GM12865 (cell line): ENCODE results near the gene DGKI.

Experiments
- DNase-seq: peaks from one replicate; pipeline ENCODE4 v3.0.0; 2010; ENCODE audit warnings: low read depth
- H3K4me3 ChIP-seq: 2 replicates; pipeline ENCODE4 v1.5.1; 2011; ENCODE audit warnings: mild to moderate bottlenecking, low read depth, low read length, control low read depth
- TF ChIP-seq, protein P1 (sequence below): IDR thresholded peaks from 2 replicates; pipeline ENCODE4 v1.5.1; 2011; ENCODE audit warnings: low read length, control low read depth, low read depth, inconsistent platforms; ENCODE audit not compliant: insufficient read depth; ENCODE audit errors: missing control alignments

The DGKI gene

DNA sequence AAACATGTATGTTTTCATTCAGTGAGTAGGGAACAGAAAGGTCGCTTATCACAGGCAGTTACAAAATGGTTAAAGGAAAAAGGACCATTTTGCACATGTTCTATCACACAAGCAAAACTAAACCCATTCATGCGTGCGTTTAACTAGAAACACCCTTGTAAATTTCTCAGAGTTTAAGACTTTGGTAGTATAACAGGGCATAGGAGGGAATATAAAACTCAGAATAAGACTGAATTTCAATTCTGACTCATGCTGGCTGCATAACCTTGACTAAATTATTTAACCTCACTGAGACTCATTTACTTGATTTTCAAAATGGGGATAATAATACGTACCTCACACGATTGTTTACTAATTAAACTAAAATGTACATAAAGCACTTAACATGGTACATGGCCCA is 259.4 kb downstream of the DGKI start:
- H3K4me3 ChIP-seq: no peak overlapping the region
- DNase-seq: no peak
- TF ChIP-seq, protein P1, sequence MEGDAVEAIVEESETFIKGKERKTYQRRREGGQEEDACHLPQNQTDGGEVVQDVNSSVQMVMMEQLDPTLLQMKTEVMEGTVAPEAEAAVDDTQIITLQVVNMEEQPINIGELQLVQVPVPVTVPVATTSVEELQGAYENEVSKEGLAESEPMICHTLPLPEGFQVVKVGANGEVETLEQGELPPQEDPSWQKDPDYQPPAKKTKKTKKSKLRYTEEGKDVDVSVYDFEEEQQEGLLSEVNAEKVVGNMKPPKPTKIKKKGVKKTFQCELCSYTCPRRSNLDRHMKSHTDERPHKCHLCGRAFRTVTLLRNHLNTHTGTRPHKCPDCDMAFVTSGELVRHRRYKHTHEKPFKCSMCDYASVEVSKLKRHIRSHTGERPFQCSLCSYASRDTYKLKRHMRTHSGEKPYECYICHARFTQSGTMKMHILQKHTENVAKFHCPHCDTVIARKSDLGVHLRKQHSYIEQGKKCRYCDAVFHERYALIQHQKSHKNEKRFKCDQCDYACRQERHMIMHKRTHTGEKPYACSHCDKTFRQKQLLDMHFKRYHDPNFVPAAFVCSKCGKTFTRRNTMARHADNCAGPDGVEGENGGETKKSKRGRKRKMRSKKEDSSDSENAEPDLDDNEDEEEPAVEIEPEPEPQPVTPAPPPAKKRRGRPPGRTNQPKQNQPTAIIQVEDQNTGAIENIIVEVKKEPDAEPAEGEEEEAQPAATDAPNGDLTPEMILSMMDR: no peak

DNA sequence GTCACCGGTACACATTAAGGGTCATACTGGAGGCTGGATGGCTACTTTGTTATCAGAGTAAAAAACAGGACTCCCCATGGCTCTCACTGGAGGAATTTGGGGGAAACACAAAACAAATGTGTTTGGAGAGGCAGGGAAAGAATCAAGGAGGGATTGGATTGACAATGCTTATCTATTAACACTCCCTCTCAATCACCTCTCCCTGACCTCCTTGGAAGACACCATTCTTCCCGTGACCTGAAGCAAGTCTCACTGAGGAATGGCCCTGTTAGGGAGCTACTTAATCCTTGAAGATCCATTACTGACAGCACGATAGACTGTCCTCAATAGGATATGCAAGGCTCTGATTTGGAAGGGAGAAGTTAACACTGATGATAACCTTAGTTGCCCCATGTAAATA is 261.2 kb downstream of the DGKI start:
- no peak for DNase-seq
- TF ChIP-seq, protein P1: no peak
- H3K4me3 ChIP-seq: no peak overlapping the region

DNA sequence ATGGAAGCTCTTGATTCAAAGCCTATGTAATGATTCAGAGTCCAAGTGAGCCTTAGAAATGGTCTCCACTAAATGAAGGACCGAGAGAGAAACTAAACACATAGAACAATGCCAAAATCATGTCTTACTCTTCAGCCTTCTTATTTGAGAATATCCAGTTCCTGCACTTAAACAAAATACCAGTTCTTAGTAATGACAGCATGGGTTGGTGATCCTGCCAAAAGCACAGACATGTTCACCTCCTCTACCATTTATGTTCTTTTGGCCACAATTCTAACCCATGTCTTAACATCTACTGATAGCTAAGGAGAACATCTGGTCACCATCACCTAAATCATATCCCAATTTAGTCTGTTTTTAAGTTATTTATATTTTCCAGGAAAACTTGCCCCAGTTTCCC is 263.6 kb downstream of the DGKI start:
- no peak overlapping the region for H3K4me3 ChIP-seq
- DNase-seq: no peak
- TF ChIP-seq, protein P1: no peak

DNA sequence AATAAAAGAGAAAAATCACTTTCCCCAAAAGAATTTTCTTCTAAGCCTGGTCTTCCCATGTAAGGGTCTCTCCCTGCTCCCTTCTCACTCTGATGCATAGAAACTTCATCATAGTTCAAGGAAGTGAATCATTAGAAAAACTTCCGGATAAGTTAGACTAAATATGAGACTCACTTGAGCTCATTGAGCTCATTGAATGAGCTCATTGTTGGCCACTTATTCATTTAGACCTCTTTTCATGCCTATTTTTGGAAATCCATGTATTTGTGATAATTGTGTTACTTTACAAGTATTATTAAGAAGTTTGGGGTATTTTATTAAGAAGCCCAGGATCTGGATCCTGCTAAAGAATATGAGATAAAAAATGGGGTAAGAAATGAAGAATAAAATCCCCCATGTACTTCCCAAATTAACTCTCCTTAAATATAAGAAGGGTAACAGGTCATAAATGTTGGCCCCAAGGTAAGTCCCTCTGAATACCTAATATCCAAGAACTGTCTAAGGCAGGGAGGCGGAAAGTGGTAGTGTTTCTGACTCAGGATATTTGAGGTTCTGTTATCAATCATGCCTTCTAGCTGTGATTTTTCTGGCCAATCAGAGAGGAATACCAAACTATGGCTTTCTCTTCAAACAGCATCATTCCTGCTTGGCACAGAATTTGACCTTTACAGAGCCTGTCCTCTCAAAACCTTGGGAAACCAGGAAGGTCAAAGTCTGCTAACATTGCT is 266.7 kb downstream of the DGKI start:
- TF ChIP-seq, protein P1: no peak
- no peak overlapping the region for H3K4me3 ChIP-seq
- DNase-seq: no peak

DNA sequence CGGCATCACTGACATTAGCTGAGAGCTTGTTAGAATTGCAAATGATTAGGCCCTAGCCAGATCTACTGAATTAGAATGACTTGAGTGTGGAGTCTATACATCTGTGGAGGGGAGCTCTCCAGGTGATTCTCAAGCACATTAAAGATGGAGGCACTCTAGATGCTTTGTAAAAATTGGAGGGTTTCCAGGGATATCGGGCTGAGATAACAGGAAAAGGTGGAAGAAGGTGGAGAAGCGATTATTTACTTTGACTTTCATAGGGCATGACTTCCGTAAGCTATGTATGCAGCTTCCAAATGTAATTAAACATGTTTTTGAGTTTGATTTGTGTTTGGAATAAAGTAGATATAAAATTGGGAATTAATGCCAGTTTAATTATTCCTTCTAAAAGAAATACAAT is 268.2 kb downstream of the DGKI start:
- DNase-seq: no peak
- H3K4me3 ChIP-seq: no peak overlapping the region
- TF ChIP-seq, protein P1: no peak

DNA sequence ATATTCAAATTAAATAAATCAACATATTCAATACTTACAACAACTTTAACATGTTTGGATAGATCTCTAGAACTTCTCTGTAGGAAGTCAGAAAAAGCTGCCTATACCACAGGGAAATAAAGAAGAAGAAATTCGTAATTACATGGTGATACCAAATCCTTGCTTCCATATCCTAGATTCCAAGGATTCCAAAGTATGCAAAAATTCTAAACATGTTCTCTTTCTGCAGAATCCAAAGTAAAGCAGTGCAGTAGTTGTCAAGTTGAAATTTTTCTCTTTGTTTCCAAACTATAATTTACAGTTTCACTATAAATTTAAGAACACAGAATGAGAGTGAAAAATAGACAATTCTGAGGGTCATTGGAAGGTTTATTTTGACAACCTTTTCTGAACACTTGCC is 269.6 kb downstream of the DGKI start:
- no peak overlapping the region for H3K4me3 ChIP-seq
- no peak for DNase-seq
- TF ChIP-seq, protein P1: no peak

DNA sequence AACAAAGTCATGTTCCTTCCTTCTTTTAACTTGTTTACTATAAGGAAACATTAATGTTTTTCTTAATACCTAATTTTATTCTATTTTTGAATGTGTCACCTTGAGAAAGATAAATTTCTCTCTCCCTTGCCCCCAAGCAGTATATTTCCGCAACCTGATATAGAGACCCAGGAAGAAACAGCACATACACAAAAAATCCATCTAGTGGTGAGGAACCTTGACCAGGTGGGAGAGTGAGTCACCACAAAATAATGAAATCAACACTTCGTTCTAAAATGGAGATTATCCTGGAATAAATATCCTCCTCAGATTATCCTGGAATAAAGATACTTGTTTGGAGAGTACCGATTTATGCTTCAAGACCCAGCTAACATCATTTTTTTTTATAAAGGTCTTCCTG is 270.3 kb downstream of the DGKI start:
- no peak for DNase-seq
- TF ChIP-seq, protein P1: no peak

More for the DNA sequence above, 270.3 kb downstream of the DGKI start:
- no peak overlapping the region for H3K4me3 ChIP-seq
